ENCODE data around the gene PTPRD.

Gene PTPRD

DNA sequence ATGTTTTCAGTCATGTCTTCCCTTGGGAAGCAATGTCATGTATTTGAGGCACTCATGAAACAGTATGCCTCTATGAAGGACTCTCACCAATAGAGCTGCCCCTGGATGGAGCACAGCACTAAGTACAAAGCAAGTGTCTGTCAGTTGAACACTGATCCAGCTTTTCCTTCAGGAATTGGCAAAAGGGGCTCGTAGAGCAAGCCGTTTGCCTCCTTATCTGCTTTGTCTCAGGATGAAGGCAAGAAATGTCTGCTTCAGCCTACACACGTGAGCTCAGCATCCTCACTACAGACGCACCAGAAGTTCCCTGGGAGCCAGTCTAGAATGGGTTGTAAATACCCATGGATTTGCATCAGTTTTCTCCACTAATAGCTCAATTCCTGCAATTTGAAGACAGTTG lies 2070.3 kb downstream of the PTPRD start:
- no peak overlapping the region for H3K4me3 ChIP-seq (ENCODE audit: extremely low read depth, insufficient read depth, low read length, poor library complexity, severe bottlenecking)
- no peaks in the 10 kb centered on the region for H3K4me1 ChIP-seq (ENCODE audit: control insufficient read depth, insufficient read depth, low read length, poor library complexity, severe bottlenecking)
- H3K36me3 ChIP-seq (ENCODE audit: control insufficient read depth, insufficient read depth, low read length), result no peaks in the 10 kb centered on the region
- no peaks in the 10 kb centered on the region for H3K9me3 ChIP-seq (ENCODE audit: control insufficient read depth, low read length)
- WGBS, 2 experiments (ENCODE audit: insufficient coverage in 2 of 2), result 85 to 88% methylated on average over 2 to 4 of the region's 4 CpGs
- H3K27ac ChIP-seq (ENCODE audit: low read depth, low read length, severe bottlenecking), result no peak overlapping the region

DNA sequence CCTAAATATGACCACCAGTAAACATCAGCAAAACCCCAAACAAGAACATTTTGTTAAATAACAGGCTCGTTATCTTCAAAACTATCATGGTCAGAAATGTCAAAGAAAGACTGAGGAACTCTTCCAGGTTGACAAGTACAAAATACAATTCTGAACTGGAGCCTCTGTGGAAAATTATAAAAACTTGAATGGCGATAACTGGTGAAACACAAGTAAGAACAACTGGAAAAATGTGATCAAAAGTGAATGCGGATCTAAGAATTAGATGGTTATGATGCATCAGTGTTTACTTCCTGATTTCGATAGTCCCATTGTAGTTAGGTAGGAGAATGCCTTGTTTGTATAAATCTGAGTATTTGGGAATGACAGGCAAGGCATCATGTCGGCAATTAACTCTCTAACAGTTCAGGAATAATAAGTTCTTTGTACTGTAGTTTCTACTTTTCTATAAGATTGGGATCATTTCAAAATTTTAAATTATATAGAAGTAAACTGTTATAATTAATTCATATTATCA lies 2073.1 kb downstream of the PTPRD start:
- no peak overlapping the region for H3K4me3 ChIP-seq (ENCODE audit: extremely low read depth, insufficient read depth, low read length, poor library complexity, severe bottlenecking)
- WGBS, 2 experiments (ENCODE audit: insufficient coverage in 2 of 2), result 89 to 91% methylated on average over 4 of the region's 5 CpGs

DNA sequence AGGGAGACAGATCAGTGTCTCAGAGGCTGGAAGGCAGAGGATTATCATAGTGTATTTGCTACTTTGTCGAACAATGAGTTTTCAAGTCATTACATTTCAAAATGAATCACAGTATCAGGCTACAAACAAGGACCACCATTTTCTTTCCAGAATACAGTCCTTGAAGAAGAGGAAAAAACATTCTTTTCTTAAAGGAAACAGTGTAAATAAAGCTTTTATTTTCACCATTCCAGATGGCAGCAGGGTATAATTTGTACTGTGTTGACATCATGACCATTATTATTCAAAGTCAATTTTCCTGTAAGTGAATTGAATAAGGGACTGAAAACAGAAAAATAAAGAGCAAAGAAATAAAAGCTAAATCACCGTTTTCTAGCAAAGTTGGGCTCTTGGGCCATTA lies 2076.0 kb downstream of the PTPRD start:
- Histone ChIP-seq H3K4me1 (ENCODE audit: control insufficient read depth, insufficient read depth, low read length, poor library complexity, severe bottlenecking) (peaks cover 10% of the 10 kb centered on the region), H3K27ac (ENCODE audit: low read depth, low read length, severe bottlenecking) (no peak overlapping the region), H3K4me3 (ENCODE audit: extremely low read depth, insufficient read depth, low read length, poor library complexity, severe bottlenecking) (no peak overlapping the region), H3K9me3 (ENCODE audit: control insufficient read depth, low read length) (no peaks in the 10 kb centered on the region), H3K36me3 (ENCODE audit: control insufficient read depth, insufficient read depth, low read length) (no peaks in the 10 kb centered on the region)
- WGBS, 2 experiments (ENCODE audit: insufficient coverage in 2 of 2), result no CpG with 5 or more reads among the region's 2 CpGs

More for the DNA sequence above, 2073.1 kb downstream of the PTPRD start:
- no peaks in the 10 kb centered on the region for H3K4me1 ChIP-seq (ENCODE audit: control insufficient read depth, insufficient read depth, low read length, poor library complexity, severe bottlenecking)
- H3K9me3 ChIP-seq (ENCODE audit: control insufficient read depth, low read length), result no peaks in the 10 kb centered on the region
- H3K36me3 ChIP-seq (ENCODE audit: control insufficient read depth, insufficient read depth, low read length), result no peaks in the 10 kb centered on the region
- no peak overlapping the region for H3K27ac ChIP-seq (ENCODE audit: low read depth, low read length, severe bottlenecking)

DNA sequence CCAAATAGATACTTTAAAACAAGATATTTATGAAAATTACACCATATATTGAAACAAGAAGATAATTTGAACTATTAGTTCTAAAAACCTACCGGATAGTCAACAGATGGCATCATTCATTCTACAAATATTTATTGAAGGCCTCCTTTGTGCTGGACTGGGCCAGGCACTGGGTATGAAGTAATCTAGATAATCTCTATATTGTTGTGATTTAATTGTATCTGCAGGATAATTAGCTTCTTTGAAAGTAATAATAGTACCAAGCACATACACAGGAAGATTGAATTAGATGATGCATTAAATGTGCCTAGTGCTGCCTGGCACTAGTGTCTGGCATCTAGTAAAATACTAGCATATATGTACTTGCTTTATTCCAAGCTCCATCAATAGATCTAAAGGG lies 2078.0 kb downstream of the PTPRD start:
- peaks cover 10% of the 10 kb centered on the region for H3K4me1 ChIP-seq (ENCODE audit: control insufficient read depth, insufficient read depth, low read length, poor library complexity, severe bottlenecking)
- H3K4me3 ChIP-seq (ENCODE audit: extremely low read depth, insufficient read depth, low read length, poor library complexity, severe bottlenecking), result no peak overlapping the region
- H3K36me3 ChIP-seq (ENCODE audit: control insufficient read depth, insufficient read depth, low read length), result no peaks in the 10 kb centered on the region
- H3K27ac ChIP-seq (ENCODE audit: low read depth, low read length, severe bottlenecking), result no peak overlapping the region
- no CpG with 5 or more reads among the region's 1 CpG for WGBS, 2 experiments (ENCODE audit: insufficient coverage in 2 of 2)
- no peaks in the 10 kb centered on the region for H3K9me3 ChIP-seq (ENCODE audit: control insufficient read depth, low read length)

DNA sequence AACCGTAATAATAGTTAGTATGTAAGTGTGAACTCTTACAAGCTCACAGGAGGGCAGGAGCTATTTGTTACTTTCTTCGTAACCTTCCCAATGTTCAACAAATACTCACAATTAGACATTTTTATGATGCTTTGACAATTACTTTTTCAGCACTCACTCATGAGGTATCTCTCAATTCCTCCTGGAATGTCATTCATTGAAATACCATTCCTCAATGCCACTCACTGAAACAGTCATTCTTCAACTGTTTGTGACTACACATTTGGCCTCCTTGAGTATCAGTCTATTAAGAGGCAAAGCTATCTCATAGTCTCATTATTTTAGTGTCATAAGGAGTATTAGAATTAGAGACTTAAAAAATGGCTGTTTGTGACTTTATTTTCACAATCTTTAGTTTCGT lies 2079.1 kb downstream of the PTPRD start:
- H3K4me1 ChIP-seq (ENCODE audit: control insufficient read depth, insufficient read depth, low read length, poor library complexity, severe bottlenecking), result peaks cover 10% of the 10 kb centered on the region
- H3K4me3 ChIP-seq (ENCODE audit: extremely low read depth, insufficient read depth, low read length, poor library complexity, severe bottlenecking), result no peak overlapping the region
- H3K9me3 ChIP-seq (ENCODE audit: control insufficient read depth, low read length), result no peaks in the 10 kb centered on the region
- no peak overlapping the region for H3K27ac ChIP-seq (ENCODE audit: low read depth, low read length, severe bottlenecking)
- whole genome bisulfite sequencing, 2 experiments (ENCODE audit: insufficient coverage in 2 of 2), result 80 to 90% methylated on average over 1 of the region's 3 CpGs
- H3K36me3 ChIP-seq (ENCODE audit: control insufficient read depth, insufficient read depth, low read length), result no peaks in the 10 kb centered on the region

DNA sequence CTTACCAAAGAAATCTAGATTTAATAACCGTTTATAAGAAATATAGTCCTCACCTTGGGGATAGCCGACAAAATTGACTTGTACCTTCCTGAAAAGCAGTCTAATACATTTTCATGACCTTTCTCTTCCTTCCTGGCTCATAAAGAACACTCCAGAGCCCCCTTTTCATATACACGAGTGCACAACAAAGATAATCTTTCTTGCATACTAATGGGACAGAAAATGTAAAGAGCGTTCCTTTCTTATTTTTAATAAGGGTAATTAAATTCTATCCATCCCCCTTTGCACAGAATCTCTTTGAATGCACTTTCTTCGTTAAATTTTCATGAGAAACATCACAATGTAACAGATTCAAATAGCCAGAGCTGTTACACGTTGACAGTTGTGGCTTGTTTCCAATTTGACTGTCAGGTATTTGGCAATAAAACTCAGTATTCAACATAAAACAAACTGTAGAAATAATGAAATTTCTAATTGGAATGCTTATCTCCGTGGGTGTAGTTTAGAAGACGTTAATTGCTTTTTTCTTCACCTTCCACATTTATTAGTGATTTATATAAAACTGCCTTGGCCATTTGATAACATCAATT lies 2080.9 kb downstream of the PTPRD start:
- H3K27ac ChIP-seq (ENCODE audit: low read depth, low read length, severe bottlenecking), result no peak overlapping the region
- WGBS, 2 experiments (ENCODE audit: insufficient coverage in 2 of 2), result 97% methylated on average over 3 of the region's 8 CpGs; no CpG with 5 or more reads in 1 of the 2 experiments

DNA sequence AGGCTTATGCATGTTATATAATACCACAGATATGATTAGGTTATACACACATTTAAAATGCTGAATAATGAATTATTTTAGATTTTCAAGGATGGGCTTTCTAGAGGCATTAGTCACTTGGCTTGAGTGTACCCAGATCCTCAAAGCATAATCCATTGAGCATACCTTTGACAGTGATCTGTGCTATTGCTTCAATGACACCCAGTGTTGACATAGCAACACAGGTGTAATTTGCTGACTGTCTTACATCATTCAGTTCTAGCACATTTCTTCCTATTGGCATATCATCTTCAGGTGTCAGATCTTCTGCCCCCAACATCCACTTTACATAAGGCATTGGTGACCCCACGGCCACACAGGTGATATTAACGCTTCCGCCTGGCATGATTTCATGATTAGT lies 2091.7 kb downstream of the PTPRD start:
- Histone ChIP-seq H3K9me3 (ENCODE audit: control insufficient read depth, low read length) (no peaks in the 10 kb centered on the region), H3K4me3 (ENCODE audit: extremely low read depth, insufficient read depth, low read length, poor library complexity, severe bottlenecking) (no peak overlapping the region), H3K27ac (ENCODE audit: low read depth, low read length, severe bottlenecking) (no peak overlapping the region), H3K36me3 (ENCODE audit: control insufficient read depth, insufficient read depth, low read length) (peaks cover 15% of the 10 kb centered on the region), H3K4me1 (ENCODE audit: control insufficient read depth, insufficient read depth, low read length, poor library complexity, severe bottlenecking) (no peaks in the 10 kb centered on the region)
- WGBS, 2 experiments (ENCODE audit: insufficient coverage in 2 of 2), result 100% methylated on average over 2 of the region's 3 CpGs; no CpG with 5 or more reads in 1 of the 2 experiments

More for the DNA sequence above, 2080.9 kb downstream of the PTPRD start:
- no peaks in the 10 kb centered on the region for H3K36me3 ChIP-seq (ENCODE audit: control insufficient read depth, insufficient read depth, low read length)
- H3K4me1 ChIP-seq (ENCODE audit: control insufficient read depth, insufficient read depth, low read length, poor library complexity, severe bottlenecking), result peaks cover 10% of the 10 kb centered on the region
- H3K9me3 ChIP-seq (ENCODE audit: control insufficient read depth, low read length), result no peaks in the 10 kb centered on the region
- no peak overlapping the region for H3K4me3 ChIP-seq (ENCODE audit: extremely low read depth, insufficient read depth, low read length, poor library complexity, severe bottlenecking)

DNA sequence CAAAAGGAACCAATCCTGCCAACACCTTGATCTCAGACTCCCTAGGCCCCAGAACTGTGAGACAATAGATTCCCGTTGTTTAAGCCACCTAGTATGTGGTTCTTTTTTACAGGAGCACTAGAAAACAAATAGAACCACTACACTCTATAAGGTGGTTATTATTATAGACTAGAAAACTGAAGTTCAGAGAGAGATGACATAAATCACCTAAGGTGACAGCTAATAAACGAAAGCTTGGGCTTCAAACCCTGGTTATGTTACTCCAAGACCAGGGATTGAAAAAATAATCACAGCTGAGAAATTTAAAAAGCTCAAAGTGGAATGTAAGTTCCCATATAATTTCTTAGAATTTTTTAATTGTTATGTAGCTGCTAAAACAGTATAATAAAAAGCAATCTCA lies 2097.1 kb downstream of the PTPRD start:
- Histone ChIP-seq H3K9me3 (ENCODE audit: control insufficient read depth, low read length) (no peaks in the 10 kb centered on the region), H3K27ac (ENCODE audit: low read depth, low read length, severe bottlenecking) (no peak overlapping the region), H3K4me1 (ENCODE audit: control insufficient read depth, insufficient read depth, low read length, poor library complexity, severe bottlenecking) (no peaks in the 10 kb centered on the region), H3K4me3 (ENCODE audit: extremely low read depth, insufficient read depth, low read length, poor library complexity, severe bottlenecking) (no peak overlapping the region), H3K36me3 (ENCODE audit: control insufficient read depth, insufficient read depth, low read length) (peaks cover 10% of the 10 kb centered on the region)
- WGBS, 2 experiments (ENCODE audit: insufficient coverage in 2 of 2), result no CpG with 5 or more reads among the region's 2 CpGs

DNA sequence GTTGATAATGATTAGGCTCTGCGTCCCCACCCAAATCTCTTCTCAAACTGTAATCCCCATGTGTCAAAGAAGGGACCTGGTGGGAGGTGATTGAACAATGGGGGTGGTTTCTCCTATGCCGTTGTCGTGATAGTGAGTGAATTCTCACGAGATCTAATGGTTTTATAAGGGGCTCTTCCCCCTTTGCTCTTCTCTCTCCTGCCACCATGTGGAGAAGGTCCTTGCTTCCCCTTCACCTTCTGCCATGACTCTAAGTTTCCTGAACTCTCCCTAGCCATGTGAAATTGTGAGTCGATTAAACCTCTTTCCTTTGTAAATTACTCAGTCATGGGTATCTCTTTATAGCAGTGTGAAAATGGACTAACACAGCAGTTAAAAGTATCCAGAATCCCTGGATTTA lies 2098.0 kb downstream of the PTPRD start:
- H3K36me3 ChIP-seq (ENCODE audit: control insufficient read depth, insufficient read depth, low read length), result peaks cover 10% of the 10 kb centered on the region
- WGBS, 2 experiments (ENCODE audit: insufficient coverage in 2 of 2), result no CpG with 5 or more reads among the region's 5 CpGs
- no peaks in the 10 kb centered on the region for H3K4me1 ChIP-seq (ENCODE audit: control insufficient read depth, insufficient read depth, low read length, poor library complexity, severe bottlenecking)
- no peak overlapping the region for H3K27ac ChIP-seq (ENCODE audit: low read depth, low read length, severe bottlenecking)
- no peaks in the 10 kb centered on the region for H3K9me3 ChIP-seq (ENCODE audit: control insufficient read depth, low read length)
- H3K4me3 ChIP-seq (ENCODE audit: extremely low read depth, insufficient read depth, low read length, poor library complexity, severe bottlenecking), result no peak overlapping the region

DNA sequence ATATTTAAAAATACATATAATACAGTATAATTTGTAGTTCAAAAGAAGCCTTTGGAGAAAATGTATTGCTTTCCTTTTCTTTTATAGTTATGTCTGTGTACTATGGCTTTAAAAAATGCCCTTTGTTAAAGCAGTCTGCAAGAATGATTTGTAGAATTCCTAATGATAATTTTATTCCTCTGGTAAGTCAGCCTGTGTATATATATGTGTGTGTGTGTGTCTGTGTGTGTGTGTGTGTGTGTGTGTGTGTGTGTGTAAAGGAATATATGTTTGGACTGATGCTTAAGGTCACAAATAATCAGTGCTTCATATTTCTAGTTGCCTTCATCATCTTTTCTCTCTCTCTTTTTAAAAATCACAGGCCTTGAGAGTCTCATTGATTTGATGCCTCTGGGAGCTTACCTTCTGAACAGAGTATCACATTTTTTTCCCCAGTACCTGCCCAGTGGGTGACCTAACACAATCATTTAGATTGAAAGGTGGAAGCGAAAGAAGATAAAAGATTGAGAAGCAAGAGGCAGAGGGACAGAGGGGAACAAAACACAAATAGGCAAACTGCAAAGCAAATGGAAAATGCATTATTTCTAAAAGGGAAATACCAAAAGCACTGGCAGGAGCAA lies 2104.0 kb downstream of the PTPRD start:
- no peaks in the 10 kb centered on the region for H3K9me3 ChIP-seq (ENCODE audit: control insufficient read depth, low read length)
- 80% methylated on average over 1 of the region's 1 CpG; no CpG with 5 or more reads in 1 of the 2 experiments for WGBS, 2 experiments (ENCODE audit: insufficient coverage in 2 of 2)
- no peak overlapping the region for H3K27ac ChIP-seq (ENCODE audit: low read depth, low read length, severe bottlenecking)
- H3K4me3 ChIP-seq (ENCODE audit: extremely low read depth, insufficient read depth, low read length, poor library complexity, severe bottlenecking), result no peak overlapping the region
- H3K36me3 ChIP-seq (ENCODE audit: control insufficient read depth, insufficient read depth, low read length), result peaks cover 5% of the 10 kb centered on the region
- no peaks in the 10 kb centered on the region for H3K4me1 ChIP-seq (ENCODE audit: control insufficient read depth, insufficient read depth, low read length, poor library complexity, severe bottlenecking)

DNA sequence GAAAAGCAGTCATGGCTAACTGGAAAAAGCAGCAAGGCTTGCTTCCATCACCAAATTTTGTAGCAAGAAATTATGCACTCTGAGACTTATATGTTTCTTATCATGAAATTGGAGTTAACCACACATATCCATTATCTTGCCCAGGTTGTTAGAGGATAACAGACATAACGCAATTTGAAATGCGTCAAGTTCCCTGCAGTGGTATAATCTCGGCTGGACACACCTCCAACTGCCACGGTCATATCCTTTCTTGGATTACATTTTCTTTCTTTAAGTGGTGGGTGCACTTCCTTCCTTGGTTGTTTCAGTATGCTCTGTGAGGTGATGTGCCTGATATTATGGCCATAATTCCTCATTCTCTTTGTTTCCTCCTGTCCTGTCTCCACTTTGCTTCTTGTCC lies 2118.2 kb downstream of the PTPRD start:
- H3K4me3 ChIP-seq (ENCODE audit: extremely low read depth, insufficient read depth, low read length, poor library complexity, severe bottlenecking), result no peak overlapping the region
- 95% methylated on average over 4 of the region's 4 CpGs; no CpG with 5 or more reads in 1 of the 2 experiments for WGBS, 2 experiments (ENCODE audit: insufficient coverage in 2 of 2)
- H3K27ac ChIP-seq (ENCODE audit: low read depth, low read length, severe bottlenecking), result no peak overlapping the region
- peaks cover 14% of the 10 kb centered on the region for H3K36me3 ChIP-seq (ENCODE audit: control insufficient read depth, insufficient read depth, low read length)
- H3K4me1 ChIP-seq (ENCODE audit: control insufficient read depth, insufficient read depth, low read length, poor library complexity, severe bottlenecking), result no peaks in the 10 kb centered on the region
- no peaks in the 10 kb centered on the region for H3K9me3 ChIP-seq (ENCODE audit: control insufficient read depth, low read length)

Measured in mesodermal cell (in vitro differentiated cells).